Measurements from ENCODE around the gene AGBL5. TPM values are rescaled to one million over a fixed set of nuclear protein-coding genes. Genes with fewer than 3 reads are reported as not detected.

AGBL5 gene
- total and polyA plus RNA-seq, 2 of the 13 experiments (the other 11 are each of a cell fraction or from before 2014, with no cell fraction given), result 55.9 to 73.3 TPM

- no peak overlapping the region for H2AFZ ChIP-seq (ENCODE audit: low read length)
- ChIA-PET CTCF (ENCODE audit: low intra/inter-chr PET ratio, low total read pairs) (no interaction called here), POLR2A (interaction anchor here (0.7 to 9.2 kb wide), 13 partner anchors 8 to 126 kb away, joined by 3 to 106 read pairs (median 10); partner anchors contain the start of genes ABHD1, AGBL5, ATRAID and OST4)
- peaks cover 0 to 3% of the 10 kb centered on the region in 2 experiments; a peak in 3 of 5 replicates for H3K36me3 ChIP-seq (replicated peaks in 1 of 2; ENCODE audit: control insufficient read depth in 1 of 2, insufficient read depth in 2 of 2, low read length in 2 of 2)
- FAIRE-seq (no peak), DNase-seq (ENCODE audit: low spot score) (no peak), ATAC-seq (no peak)
- peak overlapping the region; percentile 74 for H3K9ac ChIP-seq (ENCODE audit: insufficient read depth, low read depth, low read length)
- H3K4me1 ChIP-seq (ENCODE audit: insufficient read depth, low read length), result peaks cover 81% of the 10 kb centered on the region
- no peaks in the 10 kb centered on the region for H3K27me3 ChIP-seq (ENCODE audit: control insufficient read depth in 1 of 2, insufficient read depth in 2 of 2, low read length in 2 of 2)
- peak overlapping the region; percentile 97 for H3K4me2 ChIP-seq (ENCODE audit: low read depth, low read length)
- BruUV-seq (replicated peaks), result no TSS peak
- intact Hi-C loops (cut with micrococcal nuclease; ENCODE audit: unreplicated experiment) (loop anchor here (5.0 to 10.0 kb wide), 3 partner anchors 53 to 1159 kb away; partner anchors contain the start of gene TMEM214), in situ Hi-C loops (cut with HindIII; ENCODE audit: extremely low pct_ligation_motif_present, low pct_unique_long_range_greater_than_20kb) (no loop called here)
- no peaks in the 10 kb centered on the region for H3K9me3 ChIP-seq (ENCODE audit: low read length)
- peaks cover 53% of the 10 kb centered on the region for H3K79me2 ChIP-seq (ENCODE audit: insufficient read depth, low read length)
- H3K27ac ChIP-seq (ENCODE audit: extremely low read length, insufficient read depth, low read length), result peak overlapping the region; percentile 45
- no peaks in the 10 kb centered on the region for H4K20me1 ChIP-seq (ENCODE audit: insufficient read depth, low read length)
- 35% methylated on average over 5 of the region's 5 CpGs for WGBS (ENCODE audit: low lambda C conversion rate)
- peak overlapping the region; percentile 74 to 99 (median 75) for H3K4me3 ChIP-seq (replicated peaks in 1 of 3; ENCODE audit: insufficient read depth in 1 of 3, low read depth in 2 of 3, low read length in 3 of 3)
- TF ChIP-seq POGZ (CRISPR knock-in tag; IDR thresholded peaks at IDR 0.05) (no peak), ZNF253 (CRISPR knock-in tag; IDR thresholded peaks at IDR 0.05; ENCODE audit: borderline replicate concordance) (no peak), PRPF4 (IDR thresholded peaks at IDR 0.05; ENCODE audit: low read depth, low read length, poor library complexity, severe bottlenecking) (no peak), SALL1 (CRISPR knock-in tag; IDR thresholded peaks at IDR 0.05) (peak; percentile 20; the same call in 1 of the 2 replicates), SMARCE1 (IDR thresholded peaks at IDR 0.05; ENCODE audit: borderline replicate concordance) (no peak), RERE (CRISPR knock-in tag; IDR thresholded peaks at IDR 0.05; ENCODE audit: low read depth) (no peak), XBP1 (CRISPR knock-in tag; IDR thresholded peaks at IDR 0.05) (no peak), ZFP82 (CRISPR knock-in tag; IDR thresholded peaks at IDR 0.05; ENCODE audit: borderline replicate concordance) (no peak), TFDP2 (CRISPR knock-in tag; IDR thresholded peaks at IDR 0.05) (no peak), MXD4 (CRISPR knock-in tag; IDR thresholded peaks at IDR 0.05) (no peak), ZFP36 (IDR thresholded peaks at IDR 0.05; ENCODE audit: borderline replicate concordance, low read depth, low read length, partially characterized antibody) (no peak), ZNF33A (CRISPR knock-in tag; IDR thresholded peaks at IDR 0.05; ENCODE audit: borderline replicate concordance) (no peak), ZNF800 (CRISPR knock-in tag; IDR thresholded peaks at IDR 0.05) (no peak), HNF4G (IDR thresholded peaks at IDR 0.05; ENCODE audit: borderline replicate concordance, low read depth, low read length) (no peak), HNF4G (CRISPR knock-in tag; IDR thresholded peaks at IDR 0.05; ENCODE audit: borderline replicate concordance, low read depth) (no peak), TBX3 (IDR thresholded peaks at IDR 0.05; ENCODE audit: borderline replicate concordance) (no peak)
These were observed 36.4 kb downstream of the AGBL5 start for GRCh38 chr2:27087823-27088410.

Measured in HepG2 (cell line).